IMR-90 (cell line): ENCODE measurements around the gene KLHL3. TPM values are rescaled to one million over a fixed set of nuclear protein-coding genes. Genes with fewer than 3 reads are reported as not detected.

ENCODE experiments used
- ATAC-seq: fragments of 200-7000 bp; cut with Tn5 transposase; 2 replicates; pipeline ENCODE4 v1.9.1; 2020; ENCODE audit warnings: low read depth, mild to moderate bottlenecking, moderate library complexity
- BruUV-seq: library from RNA; stranded (reverse); fragments of 400-500 nt; replicated peaks from 2 replicates; lab custom pipeline; 2021; lab: Mats Ljungman, UMichigan
- CTCF ChIA-PET: fragments of 300-600 bp; formaldehyde crosslinking; extraction: SDS; loops from one replicate; lab custom pipeline; 2021; ENCODE audit warnings: antibody characterized with exemption; lab: Yijun Ruan, JAX
- POLR2A ChIA-PET: fragments of 300-600 bp; sonication (Branson Sonifier 250); formaldehyde crosslinking; loops from one replicate; lab custom pipeline; 2022; ENCODE audit warnings: antibody characterized with exemption; ENCODE audit not compliant: unreplicated experiment; lab: Charles Lee
- DNase-seq: peaks from one replicate; pipeline ENCODE4 v3.0.0; 2013
- H2AFZ ChIP-seq: replicated peaks from 2 replicates; pipeline ENCODE3; 2013; ENCODE audit warnings: low read length, mild to moderate bottlenecking; ENCODE audit not compliant: poor library complexity
- H2AK5ac ChIP-seq: 2 replicates; pipeline ENCODE4 v1.6.1; 2013; ENCODE audit warnings: low read depth, low read length, inconsistent platforms
- H2AK9ac ChIP-seq: replicated peaks from 2 replicates; pipeline ENCODE3; 2013; ENCODE audit warnings: mild to moderate bottlenecking, low read depth, low read length, moderate library complexity; ENCODE audit not compliant: poor library complexity
- H2BK120ac ChIP-seq: 2 replicates; pipeline ENCODE4 v1.6.1; 2013; ENCODE audit warnings: low read depth, low read length, inconsistent platforms
- H2BK15ac ChIP-seq: 3 replicates; pipeline ENCODE4 v1.6.1; 2013; ENCODE audit warnings: low read depth, low read length, inconsistent platforms
- H2BK20ac ChIP-seq: 2 replicates; pipeline ENCODE4 v1.6.1; 2013; ENCODE audit warnings: low read depth, mild to moderate bottlenecking, inconsistent platforms, low read length, moderate library complexity
- H2BK5ac ChIP-seq: 2 replicates; pipeline ENCODE4 v1.6.1; 2013; ENCODE audit warnings: mild to moderate bottlenecking, low read depth, low read length, inconsistent platforms; ENCODE audit not compliant: poor library complexity, severe bottlenecking
- H3K14ac ChIP-seq: replicated peaks from 2 replicates; pipeline ENCODE4 v1.6.1; 2013; ENCODE audit warnings: low read depth, low read length, inconsistent platforms
- H3K18ac ChIP-seq: 2 replicates; pipeline ENCODE4 v1.6.1; 2013; ENCODE audit warnings: low read depth, low read length, control low read depth
- H3K23ac ChIP-seq: 2 replicates; pipeline ENCODE4 v1.6.1; 2013; ENCODE audit warnings: low read depth, low read length, inconsistent platforms
- H3K27ac ChIP-seq: 2 replicates; pipeline ENCODE4 v1.5.1; 2013; ENCODE audit warnings: mild to moderate bottlenecking, control low read depth, low read length; ENCODE audit not compliant: insufficient read depth
- H3K27me3 ChIP-seq: 2 replicates; pipeline ENCODE4 v1.6.1; 2013; ENCODE audit warnings: low read length; ENCODE audit not compliant: control insufficient read depth, insufficient read depth
- H3K36me3 ChIP-seq: 2 replicates; pipeline ENCODE4 v1.6.1; 2013; ENCODE audit warnings: low read length, mixed read lengths; ENCODE audit not compliant: control insufficient read depth, insufficient read depth
- H3K4ac ChIP-seq: 2 replicates; pipeline ENCODE4 v1.6.1; 2013; ENCODE audit warnings: low read depth, low read length, inconsistent platforms
- H3K4me1 ChIP-seq: 2 replicates; pipeline ENCODE4 v1.6.1; 2013; ENCODE audit warnings: low read length, mixed read lengths; ENCODE audit not compliant: control insufficient read depth, insufficient read depth
- H3K4me2 ChIP-seq: 2 replicates; pipeline ENCODE4 v1.6.1; 2013; ENCODE audit warnings: low read depth, mild to moderate bottlenecking, control low read depth, low read length, moderate library complexity
- H3K4me3 ChIP-seq: 2 replicates; pipeline ENCODE4 v1.5.1; 2013; ENCODE audit warnings: low read depth, mild to moderate bottlenecking, control low read depth, low read length, moderate library complexity; ENCODE audit not compliant: insufficient read depth
- H3K56ac ChIP-seq: 2 replicates; pipeline ENCODE4 v1.6.1; 2013; ENCODE audit warnings: low read length, inconsistent platforms; ENCODE audit not compliant: insufficient read depth; ENCODE audit errors: extremely low read depth
- H3K79me1 ChIP-seq, 2 experiments: 2 replicates each; pipeline ENCODE4 v1.6.1; 2013; ENCODE audit warnings: low read length in 2 of 2, inconsistent platforms in 1 of 2, low read depth in 1 of 2
- H3K9ac ChIP-seq: 2 replicates; pipeline ENCODE4 v1.6.1; 2013; ENCODE audit warnings: low read depth, low read length, control low read depth
- H3K9me1 ChIP-seq: 2 replicates; pipeline ENCODE4 v1.6.1; 2013; ENCODE audit warnings: low read length, inconsistent platforms; ENCODE audit not compliant: insufficient read depth
- H3K9me3 ChIP-seq: 2 replicates; pipeline ENCODE4 v1.6.1; 2013; ENCODE audit warnings: low read length; ENCODE audit not compliant: control insufficient read depth, insufficient read depth
- H4K20me1 ChIP-seq: 2 replicates; pipeline ENCODE4 v1.6.1; 2013; ENCODE audit warnings: low read length, inconsistent platforms; ENCODE audit not compliant: insufficient read depth
- H4K5ac ChIP-seq: 2 replicates; pipeline ENCODE4 v1.6.1; 2013; ENCODE audit warnings: mild to moderate bottlenecking, low read depth, low read length, control low read depth
- H4K8ac ChIP-seq, 2 experiments: 2 replicates each; pipeline ENCODE4 v1.6.1; 2013; ENCODE audit warnings: low read depth in 2 of 2, low read length in 2 of 2, control low read depth in 1 of 2, inconsistent platforms in 1 of 2
- H4K91ac ChIP-seq: 2 replicates; pipeline ENCODE4 v1.6.1; 2013; ENCODE audit warnings: low read depth, low read length, inconsistent platforms; ENCODE audit not compliant: insufficient read depth
- CHD1 ChIP-seq: IDR thresholded peaks from 2 replicates; pipeline ENCODE4 v1.6.1; 2012; ENCODE audit warnings: low read depth, low read length, improper control_type of control experiment
- ELK1 ChIP-seq: fragments of 150-350 bp; IDR thresholded peaks from 2 replicates; pipeline ENCODE4 v1.6.1; 2016; ENCODE audit warnings: low read depth, mild to moderate bottlenecking, low read length, moderate library complexity, borderline replicate concordance
- FOS ChIP-seq: fragments of 150-350 bp; IDR thresholded peaks from 2 replicates; pipeline ENCODE4 v1.6.1; 2016; ENCODE audit warnings: low read depth, low read length
- MAZ ChIP-seq: IDR thresholded peaks from 2 replicates; pipeline ENCODE4 v1.6.1; 2012; ENCODE audit warnings: low read depth, mild to moderate bottlenecking, low read length, improper control_type of control experiment, moderate library complexity, borderline replicate concordance
- MXI1 ChIP-seq: IDR thresholded peaks from 2 replicates; pipeline ENCODE4 v1.6.1; 2012; ENCODE audit warnings: low read depth, mild to moderate bottlenecking, low read length, moderate library complexity, borderline replicate concordance
- RCOR1 ChIP-seq: IDR thresholded peaks from 2 replicates; pipeline ENCODE4 v1.6.1; 2012; ENCODE audit warnings: mild to moderate bottlenecking, low read length, improper control_type of control experiment; ENCODE audit not compliant: insufficient replicate concordance
- RFX5 ChIP-seq: IDR thresholded peaks from 2 replicates; pipeline ENCODE4 v1.8.0; 2012; ENCODE audit warnings: low read depth, mild to moderate bottlenecking, low read length, moderate library complexity
- WGBS, 2 experiments: methylation state at CpG; one replicate each; pipeline versions ENCODE4 v1.1.5 to v1.1.7; 2013; ENCODE audit warnings: missing lambda C conversion rate in 2 of 2; ENCODE audit not compliant: insufficient read length in 1 of 2; ENCODE audit errors: extremely low coverage in 2 of 2; 5-methylcytosine and 5-hydroxymethylcytosine counted together
- dilution Hi-C: fragments of 300-500 bp; cut with HindIII; formaldehyde crosslinking; loops from one replicate; pipeline ENCODE4 v1.14.3; 2018; ENCODE audit warnings: low sequenced_read_pairs; ENCODE audit not compliant: unreplicated experiment
- in situ Hi-C: fragments of 300-500 bp; cut with MboI; formaldehyde crosslinking; loops from 3 replicates; pipeline ENCODE4 v1.14.3; 2019; ENCODE audit warnings: low sequenced_read_pairs, inconsistent platforms, mixed read lengths
- intact Hi-C: fragments of 100-400 bp; cut with micrococcal nuclease; formaldehyde crosslinking; loops from 2 replicates; pipeline ENCODE4 v1.10.0; 2022
- polyA plus RNA-seq, 3 experiments: library from polyadenylated mRNA; depleted of rRNA; stranded (reverse); fragments of >200 nt; gene quantifications; 2 replicates each; pipeline ENCODE4 v1.2.3, GENCODE V29; 2012; ENCODE audit warnings: low replicate concordance in 1 of 3
- total RNA-seq: library from RNA; depleted of rRNA; stranded (reverse); fragments of >200 nt; gene quantifications from 2 replicates; pipeline ENCODE4 v1.2.3, GENCODE V29; 2012

The KLHL3 gene
- total and polyA plus RNA-seq, 2 of the 4 experiments (the other 2 are of a cell fraction), result 2.3 to 4.1 TPM

DNA sequence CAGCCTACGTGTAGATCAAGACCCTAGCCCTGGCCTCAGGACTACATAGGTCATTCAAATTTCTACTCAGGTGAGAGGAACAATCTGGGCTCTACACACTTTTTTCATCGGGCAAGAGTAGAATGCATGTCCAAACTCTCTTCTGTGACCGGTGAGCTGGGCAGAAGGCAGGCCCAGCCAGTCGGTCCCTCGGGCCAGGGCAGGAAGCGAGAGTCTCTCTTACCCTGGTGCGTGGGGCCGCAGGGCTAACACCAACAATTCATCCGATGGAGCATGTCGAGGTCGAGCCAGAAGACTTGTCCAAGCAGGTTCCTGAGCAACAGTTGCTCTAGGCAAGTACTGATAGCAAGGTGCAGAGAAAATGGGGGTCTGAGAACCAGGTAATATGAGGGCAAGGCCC, 88.5 kb downstream of the KLHL3 start:
- Histone ChIP-seq H2BK20ac (no peak overlapping the region), H2BK15ac (no peak overlapping the region), H2AFZ (no peak overlapping the region), H3K18ac (no peak overlapping the region), H3K36me3 (no peaks in the 10 kb centered on the region), H4K91ac (no peak overlapping the region), H3K9ac (no peak overlapping the region), H3K9me3 (no peaks in the 10 kb centered on the region), H3K23ac (no peak overlapping the region), H3K79me1 (no peaks in the 10 kb centered on the region), H3K27me3 (no peaks in the 10 kb centered on the region), H4K8ac (no peak overlapping the region), H3K14ac (no peak overlapping the region), H4K5ac (no peak overlapping the region), H2BK120ac (no peak overlapping the region), H3K27ac (no peak overlapping the region), H3K56ac (no peak overlapping the region), H3K4ac (no peak overlapping the region), H2BK5ac (no peak overlapping the region), H4K20me1 (no peaks in the 10 kb centered on the region), H3K9me1 (no peaks in the 10 kb centered on the region), H2AK5ac (no peak overlapping the region), H3K4me3 (no peak overlapping the region), H2AK9ac (no peak overlapping the region), H3K4me2 (no peak overlapping the region), H3K4me1 (no peaks in the 10 kb centered on the region)
- ATAC-seq (no peak), DNase-seq (no peak)
- no TSS peak for BruUV-seq
- ChIA-PET POLR2A (no interaction called here), CTCF (no interaction called here)
- WGBS, 2 experiments, result 94% methylated on average over 5 of the region's 11 CpGs; no CpG with 5 or more reads in 1 of the 2 experiments
- dilution Hi-C loops, result no loop called here
- TF ChIP-seq ELK1 (no peak), FOS (no peak), MAZ (no peak), RCOR1 (no peak), RFX5 (no peak), CHD1 (no peak), MXI1 (no peak)
- in situ Hi-C loops, result loop anchor here (25.0 kb wide), 2 partner anchors 415 to 490 kb away; partner anchors contain the start of gene NME5
- intact Hi-C loops, result no loop called here
